Activated CD4-positive, alpha-beta T cell treated with anti-CD3 and anti-CD28 coated beads for 4 hours (primary cell): ENCODE measurements around the gene ELAVL2.

Experiments used
- DNase-seq, 2 donors: peaks; one replicate each; pipeline ENCODE4 v3.0.0-alpha.2; 2020

Gene ELAVL2

DNA sequence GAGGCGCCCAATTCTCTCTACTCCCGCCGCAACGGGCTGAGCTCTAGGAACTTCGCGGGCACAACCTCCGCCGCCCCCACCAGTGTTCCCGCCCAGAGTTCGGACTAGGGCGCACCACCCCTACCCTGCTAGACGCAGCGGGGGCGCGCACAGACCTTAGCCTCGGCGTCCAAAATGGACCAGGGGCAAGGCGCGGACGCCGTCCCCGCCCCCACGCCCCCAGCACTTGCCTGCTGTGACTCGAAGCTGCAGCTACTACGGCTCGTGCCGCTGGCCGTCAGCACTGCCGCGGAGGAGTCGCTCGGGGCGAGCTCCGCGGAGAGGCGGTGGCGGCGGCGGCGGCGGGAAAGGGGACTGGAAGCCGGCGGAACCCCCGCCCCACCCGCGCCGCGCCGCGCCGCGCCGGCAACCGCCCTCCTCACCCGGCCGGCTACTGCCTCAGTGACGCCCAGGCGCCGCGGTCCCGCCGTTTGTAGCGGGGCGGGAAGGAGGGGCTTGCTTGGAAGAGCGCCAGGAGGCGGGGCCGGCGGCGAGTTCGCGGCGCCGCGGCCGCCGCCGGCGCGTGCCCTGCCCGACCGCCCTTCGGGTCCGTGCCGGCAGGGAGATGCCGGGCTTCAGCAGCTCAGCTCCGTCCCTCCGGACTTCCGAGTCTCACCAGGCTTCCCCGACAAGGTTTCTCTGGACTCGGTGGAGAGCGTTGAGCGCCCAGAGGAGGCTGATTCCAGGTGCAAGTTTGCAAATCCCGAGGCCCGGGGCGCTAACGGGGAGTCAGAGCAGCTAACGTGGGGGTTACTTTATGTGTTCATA, 4.5 kb downstream of the ELAVL2 start:
- DNase-seq, result no peak

DNA sequence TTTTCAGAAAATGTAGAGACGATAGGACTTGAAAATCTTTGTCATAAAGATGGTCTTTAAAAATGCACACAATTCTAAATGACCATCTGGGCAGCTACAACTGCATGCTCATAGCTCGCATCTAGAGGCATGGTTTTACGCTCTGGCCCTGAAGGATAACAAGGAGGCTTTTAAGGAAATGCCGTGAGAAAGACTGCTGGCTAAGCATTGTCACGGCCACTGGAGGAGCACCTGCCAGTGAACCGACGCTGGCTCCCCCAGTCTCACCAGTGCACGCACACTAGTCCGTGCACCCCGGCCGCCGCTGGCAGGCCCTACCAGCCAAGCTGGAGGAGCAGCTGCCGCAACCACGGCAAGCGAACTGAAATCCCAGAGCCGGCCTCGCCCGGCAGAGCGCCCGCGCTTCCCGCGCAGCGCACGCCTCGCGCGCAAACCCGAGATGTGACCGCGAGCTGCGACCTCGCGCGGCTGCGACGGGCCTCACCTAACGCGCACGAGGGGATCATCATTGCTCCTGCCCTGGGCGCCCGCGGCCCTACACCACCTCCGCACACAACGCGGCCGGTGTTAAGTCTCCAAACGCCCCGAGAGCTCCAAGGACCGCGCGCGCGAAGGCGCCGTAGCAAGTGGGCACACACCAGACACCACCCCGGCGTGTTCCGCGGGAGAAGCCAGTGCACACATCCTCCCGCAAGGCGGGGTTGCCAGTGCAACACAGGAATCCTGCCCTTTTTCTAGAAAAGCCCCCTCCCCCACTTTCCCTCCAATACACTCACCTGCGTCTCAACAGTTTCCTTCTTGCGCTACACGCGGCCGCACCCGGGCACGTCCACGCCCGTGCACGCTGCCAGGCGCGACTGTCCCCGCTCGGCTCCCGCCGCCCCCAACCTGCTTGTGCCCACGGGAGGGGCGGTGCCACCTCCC, 5.3 kb downstream of the ELAVL2 start:
- DNase-seq, result no peak

DNA sequence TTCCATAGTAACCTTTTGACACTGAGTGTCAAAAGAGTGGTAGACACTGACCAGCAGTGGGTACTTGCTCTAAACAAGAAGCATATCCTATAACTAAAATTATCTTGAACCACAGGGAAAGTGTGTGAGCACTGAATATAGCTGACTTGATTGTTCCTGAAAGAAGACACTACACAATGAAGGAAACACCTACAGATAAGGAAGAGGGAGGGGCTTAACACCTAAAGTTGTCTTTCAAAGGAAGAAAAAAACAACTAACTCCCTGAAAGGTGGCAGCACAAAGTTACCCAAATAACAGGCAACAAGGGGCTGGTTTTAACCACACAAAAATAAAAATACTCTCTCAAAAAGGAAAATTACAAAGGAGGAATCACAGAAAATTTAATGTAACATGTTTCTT, 6.6 kb downstream of the ELAVL2 start:
- DNase-seq, result no peak

DNA sequence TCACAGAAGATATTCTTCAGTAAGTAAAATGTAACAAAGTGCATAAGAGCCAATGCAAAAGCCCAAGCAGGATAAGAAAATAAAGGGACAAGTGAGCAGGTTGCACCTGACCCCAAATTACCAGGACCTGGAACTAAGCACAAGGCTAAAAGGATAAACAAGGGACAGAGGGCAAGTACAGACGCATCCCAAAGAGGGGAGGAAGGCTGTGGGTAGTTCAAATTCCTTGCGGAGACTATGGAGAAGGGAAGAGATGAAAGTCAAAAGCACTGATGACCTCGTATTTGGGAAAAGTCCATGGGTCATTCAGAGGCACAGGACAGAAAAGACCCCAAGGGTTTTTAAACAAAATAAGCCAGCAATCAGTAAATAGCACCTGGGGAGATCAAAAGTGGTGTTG, 11.8 kb downstream of the ELAVL2 start:
- no peak for DNase-seq

DNA sequence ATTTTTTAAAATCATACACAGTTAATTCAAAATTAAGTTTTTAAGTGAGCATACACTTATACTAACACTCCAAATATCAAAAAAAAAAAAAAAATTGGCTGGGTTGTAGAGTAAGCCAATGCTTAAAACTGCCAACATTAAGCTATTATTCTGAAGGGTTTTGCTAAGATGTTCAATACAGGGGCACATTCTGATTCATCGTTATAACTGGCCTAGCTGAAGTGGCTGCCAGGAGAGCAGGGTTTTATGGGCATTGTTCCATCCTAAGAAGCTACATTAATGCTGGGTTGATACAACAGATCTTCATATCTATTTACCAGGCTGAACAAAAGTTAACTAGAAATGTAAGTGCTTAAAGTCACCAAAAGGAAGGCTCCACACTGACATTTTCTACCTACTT, 13.4 kb downstream of the ELAVL2 start:
- no peak for DNase-seq

DNA sequence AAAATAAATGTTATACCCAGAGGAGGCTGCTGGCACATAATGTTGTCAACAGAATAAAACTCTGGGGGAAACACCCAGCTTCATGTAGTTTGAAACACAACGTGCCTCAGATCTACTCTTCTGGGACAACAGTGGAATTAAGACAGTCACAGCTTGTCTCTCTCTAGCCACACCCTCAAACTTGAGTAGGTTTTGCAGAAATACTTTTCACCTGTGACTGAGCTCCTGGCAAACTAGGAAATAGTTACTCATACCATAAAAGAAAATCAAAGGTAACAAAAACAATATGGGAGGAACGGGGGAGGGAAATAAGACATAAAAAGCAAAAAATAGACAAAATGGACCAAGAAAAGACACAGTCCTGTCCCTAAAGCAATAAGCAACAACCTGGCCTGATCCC, 14.4 kb downstream of the ELAVL2 start:
- DNase-seq, result no peak

DNA sequence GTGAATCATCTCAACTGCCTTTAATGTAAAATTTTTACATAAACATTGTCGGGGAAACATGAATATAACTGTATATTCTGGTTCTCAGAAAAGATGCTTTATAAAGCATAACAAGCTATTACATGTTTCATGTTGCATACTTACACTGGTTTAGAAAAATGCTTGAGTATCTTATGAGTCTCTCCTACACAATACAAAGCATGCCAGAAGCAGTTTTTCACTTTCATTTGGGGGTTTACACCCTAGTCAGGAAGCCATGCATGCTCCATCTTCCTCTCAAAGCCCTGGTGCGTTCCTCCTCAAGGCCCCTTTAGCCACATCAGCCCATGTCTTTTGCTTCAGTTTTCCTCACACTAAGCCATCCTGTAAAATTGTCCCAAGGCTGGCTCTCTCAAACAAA, 22.8 kb downstream of the ELAVL2 start:
- DNase-seq, result no peak

DNA sequence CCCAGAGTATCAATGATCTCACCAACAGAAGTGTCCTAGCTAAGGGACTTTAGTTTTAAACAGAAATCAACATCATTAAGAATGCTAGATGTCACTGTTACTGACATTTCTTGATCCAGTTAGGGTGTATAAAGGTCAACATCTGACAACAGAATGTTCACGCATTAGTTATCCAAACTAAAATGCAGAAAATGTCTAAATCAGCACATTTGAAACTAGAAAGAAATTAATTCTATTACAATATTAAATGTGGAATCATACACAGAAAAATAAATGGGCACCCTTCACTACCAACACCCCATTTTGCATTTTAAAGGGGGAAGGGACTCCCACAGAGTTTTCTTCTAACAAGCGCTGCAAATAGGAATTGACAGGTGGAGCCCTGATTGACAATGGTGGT, 24.5 kb downstream of the ELAVL2 start:
- no peak for DNase-seq

DNA sequence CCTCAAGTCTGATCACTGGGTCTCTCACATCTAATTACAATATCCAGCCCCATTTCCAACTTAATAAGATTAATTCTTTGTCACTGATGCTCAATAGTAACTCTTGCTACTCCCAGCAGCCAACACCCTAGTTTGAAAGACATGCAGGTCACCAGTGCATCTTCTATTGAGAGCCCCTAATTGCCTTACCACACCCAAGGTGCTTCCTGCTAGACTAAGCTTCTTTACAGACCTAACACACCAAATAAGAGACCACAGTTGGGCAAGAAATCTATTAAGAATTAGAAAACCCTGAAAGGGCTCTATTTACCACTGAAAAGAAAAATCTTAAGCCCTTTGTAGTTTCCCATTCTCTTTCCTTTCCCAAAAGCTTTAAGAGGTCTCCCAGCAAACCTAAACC, 26.5 kb downstream of the ELAVL2 start:
- no peak for DNase-seq

DNA sequence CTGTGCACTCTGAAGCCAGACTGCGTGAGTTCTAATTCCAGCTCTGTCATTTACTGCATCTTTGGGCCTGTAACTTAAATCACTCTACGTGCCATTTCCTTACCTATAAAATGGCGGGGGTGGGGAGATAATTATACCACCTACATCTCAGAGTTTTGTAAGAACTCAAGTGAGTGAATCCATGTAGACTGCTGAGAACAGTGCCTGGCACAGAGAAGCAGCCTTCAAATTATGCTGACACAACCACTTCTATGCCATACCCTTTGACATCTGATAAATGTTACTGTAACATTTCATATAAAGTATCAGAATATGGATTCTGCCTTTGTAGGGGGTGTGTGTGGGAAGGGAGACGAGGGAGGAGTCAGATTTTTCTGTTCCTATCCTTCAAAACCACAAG, 27.7 kb downstream of the ELAVL2 start:
- no peak for DNase-seq

DNA sequence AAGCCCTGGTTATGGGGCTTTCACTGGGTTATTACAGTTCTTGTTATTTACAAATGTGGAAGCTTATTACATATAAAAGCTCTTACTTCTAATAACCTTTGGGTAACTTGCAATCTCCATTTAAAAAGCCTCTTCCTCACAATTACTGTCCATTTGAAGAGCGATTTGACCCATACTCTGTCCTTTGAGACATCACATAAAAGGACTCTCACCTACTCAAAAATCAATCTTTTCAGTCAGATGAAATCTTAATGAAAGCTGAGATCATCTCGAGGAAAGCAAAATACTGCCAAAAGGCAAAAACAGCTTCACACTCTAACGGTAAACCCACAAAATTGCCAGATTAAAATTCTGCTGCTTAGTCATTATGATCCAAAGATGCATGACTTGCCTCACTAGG, 29.8 kb downstream of the ELAVL2 start:
- no peak for DNase-seq

DNA sequence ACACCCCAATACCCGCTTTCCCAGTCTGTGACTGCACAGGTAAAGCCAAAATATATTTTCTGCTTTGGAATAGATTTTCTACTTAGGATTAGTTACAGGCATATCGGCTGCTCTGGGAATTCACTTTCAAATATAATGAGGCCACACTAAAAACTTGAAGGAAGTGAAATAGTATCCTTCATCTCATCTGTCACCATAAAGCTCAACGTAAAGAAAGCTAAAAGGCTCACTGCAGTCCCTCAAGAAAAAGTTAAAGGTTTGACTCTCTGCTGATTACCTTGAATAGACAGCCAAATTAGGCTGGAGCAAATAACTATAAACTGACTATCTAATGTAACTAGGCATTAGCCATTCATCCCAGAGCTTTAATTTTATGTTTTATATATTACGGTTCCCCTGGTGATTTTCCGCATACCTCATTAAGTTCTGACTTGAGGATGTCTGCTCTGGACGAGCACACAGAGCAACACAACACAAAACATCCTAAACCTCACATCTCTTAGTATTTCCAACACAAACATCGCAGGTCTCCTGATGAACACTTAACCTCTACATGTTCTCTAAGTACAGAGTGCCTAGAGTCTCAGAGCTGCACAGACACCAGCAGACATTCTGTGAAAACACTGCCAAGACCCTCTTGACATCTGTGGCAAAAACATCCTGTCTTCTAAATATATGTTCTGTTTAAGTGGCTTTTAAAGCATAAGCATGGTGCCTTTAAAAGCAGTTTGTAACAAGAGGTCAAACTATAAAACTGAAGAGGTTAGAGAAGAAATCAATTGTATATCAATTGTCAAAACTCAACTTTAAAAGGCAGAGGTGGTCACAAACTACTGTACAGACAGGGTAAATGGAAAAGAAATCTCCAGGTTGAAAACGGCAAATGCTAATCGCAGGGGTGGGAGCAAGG, 35.4 kb downstream of the ELAVL2 start:
- DNase-seq, result no peak

DNA sequence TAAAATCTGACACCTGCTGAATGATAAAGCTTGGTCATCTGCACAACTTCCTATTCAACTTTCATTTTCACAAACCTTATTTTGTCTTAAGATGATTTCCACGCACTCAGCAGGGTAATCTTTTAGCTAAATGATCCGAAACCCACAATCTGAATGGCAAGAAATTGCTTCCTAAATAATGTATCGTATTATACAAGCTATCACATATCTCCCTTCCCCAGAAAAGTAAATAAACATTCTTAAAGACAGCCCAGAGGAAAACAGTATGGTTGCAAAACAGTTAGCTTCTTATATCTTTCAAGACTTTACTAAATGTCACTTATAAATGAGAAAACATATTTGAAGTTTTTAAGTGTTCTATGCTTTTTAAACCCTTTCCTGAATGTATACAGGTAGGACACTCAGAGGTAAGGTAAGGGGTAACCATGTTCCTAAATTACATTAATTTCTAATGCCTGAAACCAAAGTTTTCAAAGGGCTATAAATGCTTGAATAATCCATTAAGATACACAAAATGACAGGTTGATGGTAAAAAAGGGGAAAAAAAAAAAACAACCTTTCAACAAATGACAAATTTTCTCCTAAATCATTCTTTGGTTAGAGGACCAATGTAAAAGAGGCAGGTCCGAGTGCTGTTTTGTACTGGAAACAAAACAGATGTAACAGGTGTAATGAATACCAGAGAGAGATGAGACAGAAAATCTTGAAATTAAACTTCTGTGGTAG, 36.3 kb downstream of the ELAVL2 start:
- DNase-seq, result no peak

DNA sequence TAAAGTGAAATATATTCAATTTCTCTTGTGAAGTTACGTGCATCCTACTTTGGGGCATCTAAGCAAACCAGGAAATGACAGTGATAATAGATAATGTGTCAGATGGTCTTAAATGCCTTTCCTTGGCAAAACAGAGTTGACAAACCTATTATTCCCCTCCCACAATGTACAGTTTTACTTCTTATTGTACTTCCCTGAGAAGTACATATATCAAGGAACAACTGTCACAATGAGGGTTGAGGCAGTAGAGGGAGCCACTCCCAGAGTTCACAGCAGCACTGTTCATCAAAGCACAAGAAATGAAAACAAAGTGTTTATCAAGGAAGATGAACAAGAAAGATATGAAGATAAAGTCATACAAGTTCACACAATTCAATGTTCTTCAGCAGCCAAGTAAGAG, 41.1 kb downstream of the ELAVL2 start:
- DNase-seq, result no peak

DNA sequence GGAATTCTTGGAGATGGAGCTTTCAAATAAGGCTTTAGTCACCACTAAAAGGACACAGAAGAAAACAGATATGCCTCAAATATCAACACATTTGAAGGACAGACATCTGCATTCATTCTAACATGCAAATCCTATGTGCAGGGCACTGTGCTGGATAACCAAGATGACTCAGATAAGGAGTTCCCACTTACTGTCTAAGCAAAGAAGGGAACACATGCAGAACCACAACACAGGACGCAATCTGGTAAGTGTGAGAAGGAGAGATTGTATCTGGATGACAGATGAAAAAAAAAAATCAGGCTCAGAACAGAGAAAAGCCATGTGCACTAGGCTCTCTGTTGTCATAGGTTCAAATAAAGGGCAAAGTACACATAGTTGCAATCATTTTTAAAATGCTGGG, 42.5 kb downstream of the ELAVL2 start:
- DNase-seq, result no peak

DNA sequence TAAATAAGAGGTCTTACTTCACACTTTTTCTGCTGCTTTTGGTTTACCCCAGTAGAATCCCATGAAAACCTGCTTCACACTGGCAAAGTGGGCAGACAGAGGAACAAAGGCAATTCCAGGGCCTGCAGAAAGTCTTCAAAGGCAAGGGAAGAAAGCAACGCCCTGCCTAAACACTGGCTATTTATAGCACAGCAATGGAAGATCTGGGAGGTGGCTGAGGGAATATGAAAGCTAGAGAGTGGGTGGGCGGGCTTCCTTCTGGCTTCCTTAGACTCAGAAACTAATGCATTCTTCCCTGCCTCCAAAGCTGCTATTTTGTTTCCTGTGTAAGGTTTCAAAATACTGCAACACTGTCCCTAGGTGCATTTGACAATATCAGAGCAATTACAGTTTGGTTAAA, 46.8 kb downstream of the ELAVL2 start:
- DNase-seq, result no peak

DNA sequence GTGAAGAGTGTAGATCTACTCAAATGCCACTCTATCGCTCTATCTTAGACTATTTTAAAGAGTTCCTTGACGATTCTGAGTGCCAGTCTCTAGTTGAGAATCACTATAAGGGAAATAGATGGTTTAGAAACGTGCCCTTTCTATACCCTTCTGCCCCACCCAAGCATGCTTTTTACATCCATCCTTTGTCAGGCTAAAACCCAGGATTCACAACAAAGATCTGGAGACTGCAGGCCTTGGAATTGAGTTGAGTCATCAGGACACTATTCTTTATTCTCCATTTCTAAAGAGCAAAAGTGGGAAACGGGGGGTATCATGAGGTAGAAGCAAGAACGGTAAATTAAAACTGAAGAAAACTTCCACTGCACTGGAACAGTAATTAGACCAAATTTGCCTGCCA, 48.7 kb downstream of the ELAVL2 start:
- DNase-seq, result no peak

DNA sequence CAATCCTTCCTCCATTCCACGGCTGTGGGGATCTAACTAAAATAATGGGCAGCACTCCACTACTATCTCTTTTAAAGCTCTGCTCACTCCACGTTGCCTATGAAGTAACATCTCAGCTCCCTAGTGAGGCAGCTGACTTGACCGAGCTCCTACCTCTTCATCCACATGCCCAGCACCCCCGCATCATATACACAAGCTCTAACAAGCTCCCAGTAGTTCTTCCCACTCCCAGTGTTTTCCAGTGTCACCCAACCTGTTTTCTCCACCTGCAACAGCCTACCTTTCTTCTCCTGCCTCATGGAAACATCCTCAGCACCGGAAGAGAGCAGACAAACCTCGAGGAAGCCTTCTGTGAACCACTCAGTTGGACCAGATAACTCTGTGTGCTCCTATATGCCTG, 50.5 kb downstream of the ELAVL2 start:
- DNase-seq, result no peak

DNA sequence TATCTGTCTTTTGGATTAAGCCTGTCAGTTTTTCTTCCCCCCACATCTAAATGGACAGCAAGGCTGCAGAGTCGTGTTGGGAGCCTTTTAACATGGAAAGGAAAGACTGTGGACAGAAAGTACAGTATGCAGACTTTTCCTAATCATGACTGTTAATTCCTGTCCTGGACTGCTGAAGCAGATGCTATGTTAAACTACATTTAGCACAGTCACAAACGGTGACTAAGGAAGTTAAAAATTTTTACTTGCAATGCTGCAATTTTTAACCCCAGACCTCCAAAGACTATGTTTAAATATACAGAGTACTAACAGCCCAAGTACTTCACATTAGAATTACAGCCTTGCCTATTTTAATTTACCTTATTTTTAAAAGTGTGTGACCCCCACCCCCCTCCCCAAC, 51.8 kb downstream of the ELAVL2 start:
- DNase-seq, result no peak

DNA sequence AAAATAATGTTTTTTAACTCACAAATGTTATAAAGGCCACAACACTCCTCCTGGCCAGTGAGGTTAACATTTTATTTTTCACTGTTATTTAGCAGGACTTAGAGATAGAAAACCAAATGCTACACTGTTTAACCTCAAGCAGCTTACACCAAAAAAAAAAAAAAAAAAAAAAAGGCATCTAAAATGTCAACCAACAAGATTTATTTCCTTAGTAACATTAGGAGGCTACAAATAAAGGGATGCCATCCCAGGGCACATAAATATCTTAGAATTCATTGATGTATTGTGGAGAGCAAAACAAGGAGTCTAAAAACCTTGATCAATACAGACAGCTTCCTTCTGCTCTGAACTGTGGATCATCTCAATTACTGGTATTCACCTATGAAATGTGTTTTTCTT, 53.7 kb downstream of the ELAVL2 start:
- DNase-seq, result no peak

DNA sequence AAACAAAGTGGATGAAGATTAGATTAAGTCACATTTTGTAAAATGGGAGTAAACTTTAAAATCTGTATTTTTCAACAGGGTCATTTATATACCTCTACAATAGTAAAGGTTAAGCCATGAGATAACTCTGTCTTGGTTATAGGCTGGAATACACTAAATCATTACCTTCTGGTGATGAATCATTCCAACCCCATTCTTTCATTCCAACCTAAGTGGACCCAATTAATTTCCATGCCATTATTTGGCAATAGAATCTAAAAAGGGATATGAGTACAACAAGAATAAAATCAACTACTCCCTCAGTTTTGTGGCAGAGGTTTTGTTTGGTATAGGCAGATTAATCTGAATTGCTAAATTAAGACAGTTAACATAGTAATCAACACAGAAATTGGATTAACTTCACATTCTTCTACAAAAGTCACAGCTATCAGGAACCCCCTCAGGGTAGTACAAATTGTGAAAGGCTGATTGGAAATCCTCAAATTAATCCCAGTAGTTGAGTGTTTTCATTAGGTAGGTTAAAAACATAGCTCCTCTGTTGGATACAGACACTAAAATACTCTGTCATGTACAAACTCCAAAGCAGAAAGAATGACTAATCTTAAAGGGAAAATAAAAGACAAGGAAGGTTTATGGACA, 54.2 kb downstream of the ELAVL2 start:
- no peak for DNase-seq
